Measurements from ENCODE around the gene HBEGF. TPM values are rescaled to one million over a fixed set of nuclear protein-coding genes. Genes with fewer than 3 reads are reported as not detected.

HBEGF gene
- total RNA-seq, 1 donor from 2014 or later: 257 TPM

DNA sequence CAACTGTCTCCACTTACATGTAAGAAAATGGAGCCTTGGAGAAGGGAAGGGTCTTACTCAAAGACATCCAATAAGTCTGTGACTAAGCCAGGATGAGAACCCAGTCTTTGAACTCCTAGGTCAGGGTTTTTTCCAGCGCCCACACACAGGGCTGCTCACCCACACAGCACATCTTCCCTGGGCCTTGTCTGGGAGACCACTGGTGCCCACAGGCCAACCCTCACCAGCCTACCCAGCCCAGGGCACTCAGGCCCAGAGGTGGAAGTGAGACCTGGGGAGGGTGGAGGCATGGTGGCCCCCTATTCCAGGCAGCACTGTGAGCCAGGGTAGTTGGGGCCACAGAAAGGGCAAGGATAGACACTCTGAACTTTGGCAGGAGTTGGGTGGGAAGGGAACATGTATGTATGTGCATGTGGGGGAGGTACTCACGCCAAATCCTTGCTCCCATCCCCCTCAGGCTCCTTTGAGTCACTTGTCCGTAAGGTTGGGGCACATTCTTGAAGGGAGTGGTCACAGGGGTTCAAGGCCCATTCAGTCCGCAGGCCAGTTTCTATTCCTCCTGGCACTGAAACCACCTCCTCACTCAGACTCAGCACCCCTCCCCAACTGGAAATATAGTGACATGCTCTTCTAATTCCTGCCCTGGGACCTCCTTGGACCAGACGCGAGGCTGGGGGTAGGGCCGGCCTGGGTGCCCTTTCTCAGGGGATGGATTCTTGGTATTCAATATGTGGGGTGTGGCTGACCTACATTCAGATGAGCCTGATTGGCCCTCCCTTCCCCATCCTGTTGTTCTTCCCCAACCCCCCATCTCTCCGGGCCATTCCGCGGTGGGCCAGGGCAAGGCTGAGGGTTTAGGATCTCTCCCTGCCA is 10.7 kb upstream of the HBEGF start:
- peaks cover 5% of the 10 kb centered on the region for H3K4me1 Mint-ChIP-seq (ENCODE audit: low read depth, unreplicated experiment)
- peaks cover 4% of the 10 kb centered on the region for H3K4me1 ChIP-seq (ENCODE audit: insufficient read depth, low read length)
- no peaks in the 10 kb centered on the region for H3K9me3 Mint-ChIP-seq (ENCODE audit: unreplicated experiment)
- peaks cover 1% of the 10 kb centered on the region for H3K36me3 Mint-ChIP-seq (ENCODE audit: low read depth, unreplicated experiment)
- no peaks in the 10 kb centered on the region for H3K36me3 ChIP-seq (ENCODE audit: insufficient read depth, low read length)
- no peak for TF ChIP-seq EZH2 (IDR thresholded peaks at IDR 0.05; ENCODE audit: insufficient read depth, low read length)
- TF ChIP-seq, protein P1, sequence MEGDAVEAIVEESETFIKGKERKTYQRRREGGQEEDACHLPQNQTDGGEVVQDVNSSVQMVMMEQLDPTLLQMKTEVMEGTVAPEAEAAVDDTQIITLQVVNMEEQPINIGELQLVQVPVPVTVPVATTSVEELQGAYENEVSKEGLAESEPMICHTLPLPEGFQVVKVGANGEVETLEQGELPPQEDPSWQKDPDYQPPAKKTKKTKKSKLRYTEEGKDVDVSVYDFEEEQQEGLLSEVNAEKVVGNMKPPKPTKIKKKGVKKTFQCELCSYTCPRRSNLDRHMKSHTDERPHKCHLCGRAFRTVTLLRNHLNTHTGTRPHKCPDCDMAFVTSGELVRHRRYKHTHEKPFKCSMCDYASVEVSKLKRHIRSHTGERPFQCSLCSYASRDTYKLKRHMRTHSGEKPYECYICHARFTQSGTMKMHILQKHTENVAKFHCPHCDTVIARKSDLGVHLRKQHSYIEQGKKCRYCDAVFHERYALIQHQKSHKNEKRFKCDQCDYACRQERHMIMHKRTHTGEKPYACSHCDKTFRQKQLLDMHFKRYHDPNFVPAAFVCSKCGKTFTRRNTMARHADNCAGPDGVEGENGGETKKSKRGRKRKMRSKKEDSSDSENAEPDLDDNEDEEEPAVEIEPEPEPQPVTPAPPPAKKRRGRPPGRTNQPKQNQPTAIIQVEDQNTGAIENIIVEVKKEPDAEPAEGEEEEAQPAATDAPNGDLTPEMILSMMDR (IDR thresholded peaks at IDR 0.05; ENCODE audit: insufficient read depth, low read depth, low read length): no peak
- no peak overlapping the region for H3K9ac ChIP-seq (ENCODE audit: low read length)
- peak overlapping the region; percentile 69 for H3K4me2 ChIP-seq (ENCODE audit: low read length)
- H3K9me3 ChIP-seq (ENCODE audit: insufficient read depth, low read depth, low read length): no peaks in the 10 kb centered on the region
- H3K79me2 ChIP-seq (ENCODE audit: insufficient read depth, low read length): no peaks in the 10 kb centered on the region
- H3K27me3 ChIP-seq (ENCODE audit: insufficient read depth, low read length): no peaks in the 10 kb centered on the region
- FAIRE-seq: no peak
- H3K4me3 ChIP-seq (ENCODE audit: insufficient read depth, low read depth, low read length): no peak overlapping the region
- H3K27ac ChIP-seq (ENCODE audit: low read depth, low read length): no peak overlapping the region
- no peak for DNase-seq (ENCODE audit: low read depth)
- H3K27me3 Mint-ChIP-seq (ENCODE audit: low read depth, unreplicated experiment): peaks cover 12% of the 10 kb centered on the region
- H3K4me3 Mint-ChIP-seq (ENCODE audit: unreplicated experiment): peak overlapping the region; percentile 74
- no peaks in the 10 kb centered on the region for H4K20me1 ChIP-seq (ENCODE audit: insufficient read depth, low read length)
- H2AFZ ChIP-seq (ENCODE audit: low read depth, low read length): peak overlapping the region; percentile 55
- H3K27ac Mint-ChIP-seq (ENCODE audit: unreplicated experiment): peak overlapping the region; percentile 100

DNA sequence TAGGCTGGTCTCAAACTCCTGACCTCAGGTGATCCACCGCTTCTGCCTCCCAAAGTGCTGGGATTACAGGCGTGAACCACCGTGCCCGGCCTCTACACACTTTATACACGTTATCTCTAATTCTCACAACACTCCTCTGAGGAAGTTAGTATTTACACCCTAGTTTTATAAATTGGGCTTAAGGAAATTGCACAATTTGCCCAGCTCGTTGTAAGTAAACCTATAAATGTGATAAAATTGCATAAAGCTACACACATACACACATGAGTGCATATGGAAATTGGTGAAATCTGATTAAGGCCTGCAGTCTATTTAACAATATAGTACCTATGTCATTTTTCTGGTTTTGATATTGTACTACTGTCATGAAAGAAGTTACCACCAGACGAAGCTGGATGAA is 9.1 kb upstream of the HBEGF start:
- Histone ChIP-seq H2AFZ (ENCODE audit: low read depth, low read length) (no peak overlapping the region), H3K9me3 (ENCODE audit: insufficient read depth, low read depth, low read length) (no peaks in the 10 kb centered on the region), H3K4me3 (ENCODE audit: insufficient read depth, low read depth, low read length) (no peak overlapping the region), H3K4me1 (ENCODE audit: insufficient read depth, low read length) (peaks cover 4% of the 10 kb centered on the region), H3K9ac (ENCODE audit: low read length) (no peak overlapping the region), H3K27me3 (ENCODE audit: insufficient read depth, low read length) (no peaks in the 10 kb centered on the region), H3K79me2 (ENCODE audit: insufficient read depth, low read length) (no peaks in the 10 kb centered on the region), H3K36me3 (ENCODE audit: insufficient read depth, low read length) (no peaks in the 10 kb centered on the region), H3K27ac (ENCODE audit: low read depth, low read length) (no peak overlapping the region), H3K4me2 (ENCODE audit: low read length) (no peak overlapping the region), H4K20me1 (ENCODE audit: insufficient read depth, low read length) (no peaks in the 10 kb centered on the region)
- Mint-ChIP-seq H3K4me1 (ENCODE audit: low read depth, unreplicated experiment) (peaks cover 7% of the 10 kb centered on the region), H3K27me3 (ENCODE audit: low read depth, unreplicated experiment) (peaks cover 7% of the 10 kb centered on the region), H3K4me3 (ENCODE audit: unreplicated experiment) (no peak overlapping the region), H3K9me3 (ENCODE audit: unreplicated experiment) (no peaks in the 10 kb centered on the region), H3K36me3 (ENCODE audit: low read depth, unreplicated experiment) (peaks cover 1% of the 10 kb centered on the region), H3K27ac (ENCODE audit: unreplicated experiment) (no peak overlapping the region)
- no peak for TF ChIP-seq EZH2 (IDR thresholded peaks at IDR 0.05; ENCODE audit: insufficient read depth, low read length)
- TF ChIP-seq, protein P1 (IDR thresholded peaks at IDR 0.05; ENCODE audit: insufficient read depth, low read depth, low read length): no peak
- DNase-seq (ENCODE audit: low read depth) (no peak), FAIRE-seq (no peak)

All from astrocyte (in vitro differentiated cells and primary cell).